Cardiac septum (tissue), 1 donor: ENCODE results near the gene HOXC13. TPM values are rescaled to one million over a fixed set of nuclear protein-coding genes. Genes with fewer than 3 reads are reported as not detected.

Experiments used
- DNase-seq: peaks from one replicate; pipeline ENCODE4 v3.0.0-alpha.2; 2020; ENCODE audit warnings: low spot score
- intact Hi-C: fragments of 100-400 bp; cut with DNase I; formaldehyde crosslinking; loops from one replicate; pipeline ENCODE4 v1.14.0; 2022
- long read RNA-seq: library from polyadenylated mRNA; unstranded; transcript quantifications from one replicate; pipeline ENCODE4 v2.0.0, GENCODE V29; 2021
- total RNA-seq: library from RNA; stranded (reverse); fragmentation: NEBNext Ultra II Directional; extraction: Animal tissue kit (Norgen Biotek cat#: 25700); gene quantifications from one replicate; pipeline ENCODE4 v1.2.1, GENCODE V29; 2021
- donor health status: DM: no; HTN: no; CAD: no.

Gene HOXC13
- not detected for total RNA-seq
- long read RNA-seq, result 0 reads

- intact Hi-C loops, result no loop called here
- DNase-seq, result no peak
Observed at GRCh38 chr12:53938326-53939140, at the start of gene HOXC13. TSS of gene HOXC13 (plus strand) at chr12:53938831. CDS start at chr12:53938907, 76 bp downstream.

GRCh38 chr12:53890081-53890480, 48.5 kb upstream of the HOXC13 start:
- intact Hi-C loops, result no loop called here
- no peak for DNase-seq

- DNase-seq, result no peak
- intact Hi-C loops, result no loop called here
Observed at GRCh38 chr12:53892762-53893395, 45.8 kb upstream of the HOXC13 start.

- DNase-seq, result no peak
Observed at GRCh38 chr12:53899230-53899629, 39.4 kb upstream of the HOXC13 start.

GRCh38 chr12:53907103-53907502, 31.5 kb upstream of the HOXC13 start:
- DNase-seq, result no peak
- intact Hi-C loops, result no loop called here

More at GRCh38 chr12:53899230-53899629, 39.4 kb upstream of the HOXC13 start:
- intact Hi-C loops, result no loop called here

GRCh38 chr12:53916788-53917655, 21.6 kb upstream of the HOXC13 start:
- no peak for DNase-seq
- intact Hi-C loops, result no loop called here

GRCh38 chr12:53924521-53925405, 13.9 kb upstream of the HOXC13 start:
- no peak for DNase-seq
- intact Hi-C loops, result no loop called here

- intact Hi-C loops, result no loop called here
- no peak for DNase-seq
Observed at GRCh38 chr12:53927220-53928029, 11.2 kb upstream of the HOXC13 start.

GRCh38 chr12:53928054-53928835, 10.4 kb upstream of the HOXC13 start:
- intact Hi-C loops, result no loop called here
- DNase-seq, result no peak

GRCh38 chr12:53929527-53929926, 9.1 kb upstream of the HOXC13 start:
- DNase-seq, result no peak
- intact Hi-C loops, result no loop called here

- no peak for DNase-seq
- intact Hi-C loops, result no loop called here
Observed at GRCh38 chr12:53930591-53931255, 7.9 kb upstream of the HOXC13 start.

- intact Hi-C loops, result no loop called here
- DNase-seq, result no peak
Observed at GRCh38 chr12:53931844-53932581, 6.6 kb upstream of the HOXC13 start.

- no peak for DNase-seq
- intact Hi-C loops, result no loop called here
Observed at GRCh38 chr12:53932915-53933314, 5.7 kb upstream of the HOXC13 start.

- intact Hi-C loops, result no loop called here
Observed at GRCh38 chr12:53935383-53936341, 3.0 kb upstream of the HOXC13 start.

GRCh38 chr12:53937099-53937498, 1.5 kb upstream of the HOXC13 start:
- DNase-seq, result no peak
- intact Hi-C loops, result no loop called here

More at GRCh38 chr12:53935383-53936341, 3.0 kb upstream of the HOXC13 start:
- no peak for DNase-seq
